Activated CD8-positive, alpha-beta T cell treated with anti-CD3 and anti-CD28 coated beads for 36 hours (primary cell): ENCODE measurements around the gene MPG. TPM values are rescaled to one million over a fixed set of nuclear protein-coding genes. Genes with fewer than 3 reads are reported as not detected.
"Not testable (repeated sequence)": the region's sequence is repeated elsewhere in the genome, so short reads cannot be mapped to it uniquely, and the experiment has no call there.

ENCODE experiments used
- ATAC-seq: fragments of 200-7000 bp; cut with Tn5 transposase; one replicate; pipeline ENCODE4 v1.10.0; 2021; ENCODE audit warnings: mild to moderate bottlenecking, moderate library complexity
- CTCF ChIA-PET: fragments of 350-600 bp; sonication (Branson Sonifier 250); formaldehyde crosslinking; loops from one replicate; lab custom pipeline; 2021; ENCODE audit warnings: antibody characterized with exemption; lab: Charles Lee
- POLR2A ChIA-PET: fragments of 350-600 bp; sonication (Branson Sonifier 250); formaldehyde crosslinking; loops from one replicate; lab custom pipeline; 2021; ENCODE audit warnings: antibody characterized with exemption; lab: Charles Lee
- DNase-seq: peaks from one replicate; pipeline ENCODE4 v3.0.0-alpha.2; 2020
- H3K27ac Mint-ChIP-seq: one replicate; pipeline ENCODE4 v1.8.0; 2021; ENCODE audit warnings: mild to moderate bottlenecking, mixed read lengths
- H3K27me3 Mint-ChIP-seq: one replicate; pipeline ENCODE4 v1.8.0; 2021; ENCODE audit warnings: mixed read lengths
- H3K36me3 Mint-ChIP-seq: one replicate; pipeline ENCODE4 v1.8.0; 2021; ENCODE audit warnings: low read depth, mixed read lengths
- H3K4me1 Mint-ChIP-seq: one replicate; pipeline ENCODE4 v1.8.0; 2021; ENCODE audit warnings: low read depth, mixed read lengths
- H3K4me3 Mint-ChIP-seq: one replicate; pipeline ENCODE4 v1.8.0; 2021; ENCODE audit warnings: mild to moderate bottlenecking, moderate library complexity, mixed read lengths
- H3K9me3 Mint-ChIP-seq: one replicate; pipeline ENCODE4 v1.8.0; 2021; ENCODE audit warnings: mixed read lengths
- CTCF ChIP-seq: fragments of 200-600 bp; IDR thresholded peaks from one replicate; pipeline ENCODE4 v1.8.0; 2022; ENCODE audit warnings: antibody characterized with exemption, mild to moderate bottlenecking
- intact Hi-C: fragments of 100-400 bp; cut with micrococcal nuclease; formaldehyde crosslinking; loops from one replicate; pipeline ENCODE4 v1.10.0; 2022
- total RNA-seq, 2 experiments: library from RNA; stranded (reverse); gene quantifications; one replicate each; pipeline ENCODE4 v1.2.3, GENCODE V29; 2021

MPG gene
- total RNA-seq, 2 experiments from 2014 or later: 51.7 to 54.2 TPM

DNA sequence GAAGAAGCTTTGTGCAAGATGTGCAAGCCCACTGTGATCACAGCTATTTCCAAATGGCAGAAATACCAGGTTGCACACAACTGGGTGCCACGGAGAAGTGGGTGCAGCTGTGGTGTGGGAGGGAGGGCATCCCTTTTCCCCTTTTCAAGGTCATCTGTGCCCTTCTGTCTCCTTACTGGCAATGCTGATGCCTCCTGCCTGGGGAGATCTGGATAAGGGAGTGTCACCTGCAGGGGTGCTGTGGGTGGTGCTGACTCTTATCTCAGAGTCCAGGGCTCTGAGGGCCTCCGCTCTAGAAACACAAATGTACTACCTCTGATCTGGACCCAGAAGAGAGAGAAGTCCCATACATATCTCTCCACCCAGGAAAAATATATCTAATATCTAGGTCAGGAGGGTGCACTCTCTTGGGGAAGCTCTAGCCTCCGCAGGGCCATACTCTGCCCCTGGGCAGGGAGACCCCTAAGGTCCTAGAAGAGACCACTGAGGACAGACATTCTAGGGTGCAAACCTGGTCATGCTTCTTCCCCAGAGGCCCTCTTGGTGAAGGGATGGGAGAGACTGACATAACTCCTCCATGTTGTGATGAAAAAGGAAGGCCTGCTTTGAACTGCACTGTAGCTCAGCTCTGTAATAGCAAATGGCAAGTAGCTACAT is 41.9 kb downstream of the MPG start:
- Mint-ChIP-seq H3K27me3 (no peaks in the 10 kb centered on the region), H3K36me3 (peaks cover 11% of the 10 kb centered on the region), H3K27ac (no peak overlapping the region), H3K9me3 (no peaks in the 10 kb centered on the region), H3K4me3 (no peak overlapping the region), H3K4me1 (no peaks in the 10 kb centered on the region)
- ATAC-seq (no peak), DNase-seq (no peak)
- TF ChIP-seq CTCF: no peak
- ChIA-PET CTCF (interaction anchor here (1.2 to 4.9 kb wide), 3 partner anchors 14 to 54 kb away, joined by 3 to 49 read pairs (median 8); no protein-coding TSS in a partner anchor), POLR2A (interaction anchor here (1.3 kb wide), 1 partner anchor 62 kb away, joined by 5 read pairs; no protein-coding TSS in a partner anchor)
- intact Hi-C loops: no loop called here

DNA sequence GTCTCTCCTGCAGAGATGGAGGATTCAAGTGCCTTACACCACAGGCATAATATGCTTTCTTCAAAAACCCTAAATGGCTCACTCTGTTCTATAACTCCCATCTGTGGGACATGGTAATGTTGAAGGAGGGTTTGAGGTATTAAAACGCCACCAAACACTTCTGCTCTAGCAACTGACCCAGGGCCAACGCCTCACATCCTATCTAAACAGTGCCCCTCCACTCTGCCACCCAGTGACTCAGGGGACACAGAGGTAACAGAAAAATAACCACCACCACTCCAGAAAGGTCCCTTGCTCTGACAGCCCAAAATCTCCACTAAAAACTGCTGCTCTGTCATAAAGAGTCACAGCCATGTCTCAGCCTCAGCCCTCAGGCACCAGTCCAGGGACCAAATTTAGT is 42.7 kb downstream of the MPG start:
- Mint-ChIP-seq H3K36me3 (peaks cover 7% of the 10 kb centered on the region), H3K9me3 (no peaks in the 10 kb centered on the region), H3K27ac (no peak overlapping the region), H3K4me1 (no peaks in the 10 kb centered on the region), H3K4me3 (no peak overlapping the region), H3K27me3 (no peaks in the 10 kb centered on the region)
- intact Hi-C loops: no loop called here
- CTCF ChIA-PET: interaction anchor here (4.9 kb wide), 1 partner anchor 15 kb away, joined by 49 read pairs; no protein-coding TSS in a partner anchor
- POLR2A ChIA-PET: no interaction called here
- DNase-seq: no peak
- no peak for ATAC-seq
- TF ChIP-seq CTCF: no peak

DNA sequence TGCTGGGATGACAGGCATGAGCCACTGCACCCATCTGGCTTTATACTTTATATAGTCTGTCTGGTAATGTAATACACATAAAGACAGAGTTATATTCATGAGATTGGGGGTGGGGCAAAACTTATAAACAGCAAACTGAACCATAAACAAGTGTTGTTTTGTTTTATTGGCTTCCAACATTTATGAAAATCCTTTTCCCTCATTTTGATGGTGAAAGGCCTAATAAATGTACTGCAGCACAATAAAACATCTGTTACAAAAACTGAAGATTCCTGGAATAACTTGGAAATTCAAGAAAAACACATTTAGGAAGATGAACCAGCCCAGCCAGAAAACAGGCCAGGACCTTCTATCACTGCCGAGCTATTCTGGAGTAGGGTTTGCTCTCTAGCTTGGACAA is 44.3 kb downstream of the MPG start:
- intact Hi-C loops: no loop called here
- DNase-seq: no peak

DNA sequence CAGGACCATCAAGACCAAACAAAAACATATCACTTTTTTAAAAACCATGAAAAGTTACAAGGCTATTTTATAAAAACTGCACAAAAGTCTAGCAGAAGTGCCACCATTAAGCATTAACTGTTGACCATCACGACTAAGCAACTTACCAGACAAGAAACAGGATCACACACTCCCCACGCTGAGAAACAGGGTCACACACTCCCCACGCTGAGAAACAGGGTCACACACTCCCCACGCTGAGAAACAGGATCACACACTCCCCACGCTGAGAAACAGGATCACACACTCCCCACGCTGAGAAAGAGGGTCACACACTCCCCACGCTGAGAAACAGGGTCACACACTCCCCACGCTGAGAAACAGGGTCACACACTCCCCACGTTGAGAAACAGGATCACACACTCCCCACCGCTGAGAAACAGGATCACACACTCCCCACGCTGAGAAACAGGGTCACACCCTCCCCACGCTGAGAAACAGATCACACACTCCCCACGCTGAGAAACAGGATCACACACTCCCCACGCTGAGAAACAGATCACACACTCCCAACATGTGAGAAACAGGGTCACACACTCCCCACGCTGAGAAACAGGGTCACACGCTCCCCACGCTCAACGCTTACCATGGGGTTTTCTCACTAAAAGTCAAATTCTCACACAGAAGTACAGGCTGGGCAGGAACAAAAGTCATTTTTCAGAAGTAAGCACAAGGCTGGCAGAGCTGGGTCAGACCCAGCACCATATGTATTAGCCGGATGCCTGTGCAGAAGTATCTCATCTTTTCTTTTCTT is 45.7 kb downstream of the MPG start:
- DNase-seq, H3K4me3 Mint-ChIP-seq, ATAC-seq, H3K27ac Mint-ChIP-seq, POLR2A ChIA-PET, H3K9me3 Mint-ChIP-seq, H3K36me3 Mint-ChIP-seq, H3K27me3 Mint-ChIP-seq, intact Hi-C loops, H3K4me1 Mint-ChIP-seq: not testable (repeated sequence)
- CTCF ChIA-PET: interaction anchor here (1.2 to 3.4 kb wide), 4 partner anchors 16 to 58 kb away, joined by 3 to 16 read pairs (median 10); no protein-coding TSS in a partner anchor

More for the DNA sequence above, 44.3 kb downstream of the MPG start:
- ATAC-seq: no peak
- Mint-ChIP-seq H3K4me1 (no peaks in the 10 kb centered on the region), H3K27me3 (no peaks in the 10 kb centered on the region), H3K27ac (no peak overlapping the region), H3K4me3 (no peak overlapping the region), H3K9me3 (no peaks in the 10 kb centered on the region), H3K36me3 (peaks cover 3% of the 10 kb centered on the region)
- no peak for TF ChIP-seq CTCF
- CTCF ChIA-PET: interaction anchor here (1.8 to 2.4 kb wide), 2 partner anchors 15 to 58 kb away, joined by 5 to 10 read pairs; partner anchors contain the start of gene HBQ1
- POLR2A ChIA-PET: no interaction called here

GRCh38 chr16:125011-125410 is 47.0 kb downstream of the MPG start:
- no peaks in the 10 kb centered on the region for H3K9me3 Mint-ChIP-seq
- H3K27me3 Mint-ChIP-seq: no peaks in the 10 kb centered on the region
- intact Hi-C loops: no loop called here
- POLR2A ChIA-PET: interaction anchor here (0.8 kb wide), 1 partner anchor 13 kb away, joined by 3 read pairs; no protein-coding TSS in a partner anchor
- H3K36me3 Mint-ChIP-seq: peaks cover 3% of the 10 kb centered on the region
- CTCF ChIA-PET: interaction anchor here (1.2 to 3.4 kb wide), 3 partner anchors 17 to 57 kb away, joined by 3 to 16 read pairs (median 10); no protein-coding TSS in a partner anchor
- DNase-seq (no peak), ATAC-seq (no peak)
- H3K4me1 Mint-ChIP-seq: peaks cover 11% of the 10 kb centered on the region
- no peak for TF ChIP-seq CTCF
- no peak overlapping the region for H3K27ac Mint-ChIP-seq
- no peak overlapping the region for H3K4me3 Mint-ChIP-seq
